ENCODE results near the gene DLX1.
"Not testable (repeated sequence)": the region's sequence is repeated elsewhere in the genome, so short reads cannot be mapped to it uniquely, and the experiment has no call there.

DLX1 gene

DNA sequence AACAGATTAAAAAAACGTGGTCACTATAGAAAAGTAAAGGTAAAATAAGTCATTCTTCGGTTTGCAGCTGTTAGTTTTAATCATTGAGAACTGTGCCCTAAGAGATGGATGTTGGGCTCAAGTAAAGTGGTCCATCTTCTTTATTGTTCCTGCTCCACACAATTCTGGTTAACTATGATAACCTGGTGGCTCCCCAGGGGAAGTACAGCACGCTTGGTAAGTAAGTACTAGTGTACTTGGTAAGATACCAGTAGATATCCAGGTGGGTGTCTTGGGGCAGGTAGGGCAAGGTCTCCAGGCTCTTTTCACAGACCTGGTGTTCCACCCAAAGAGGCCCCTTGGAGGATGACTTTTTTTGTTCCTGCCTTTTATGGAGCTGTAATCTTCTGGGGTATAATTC lies 49.0 kb downstream of the DLX1 start:
- TF ChIP-seq, protein P1, sequence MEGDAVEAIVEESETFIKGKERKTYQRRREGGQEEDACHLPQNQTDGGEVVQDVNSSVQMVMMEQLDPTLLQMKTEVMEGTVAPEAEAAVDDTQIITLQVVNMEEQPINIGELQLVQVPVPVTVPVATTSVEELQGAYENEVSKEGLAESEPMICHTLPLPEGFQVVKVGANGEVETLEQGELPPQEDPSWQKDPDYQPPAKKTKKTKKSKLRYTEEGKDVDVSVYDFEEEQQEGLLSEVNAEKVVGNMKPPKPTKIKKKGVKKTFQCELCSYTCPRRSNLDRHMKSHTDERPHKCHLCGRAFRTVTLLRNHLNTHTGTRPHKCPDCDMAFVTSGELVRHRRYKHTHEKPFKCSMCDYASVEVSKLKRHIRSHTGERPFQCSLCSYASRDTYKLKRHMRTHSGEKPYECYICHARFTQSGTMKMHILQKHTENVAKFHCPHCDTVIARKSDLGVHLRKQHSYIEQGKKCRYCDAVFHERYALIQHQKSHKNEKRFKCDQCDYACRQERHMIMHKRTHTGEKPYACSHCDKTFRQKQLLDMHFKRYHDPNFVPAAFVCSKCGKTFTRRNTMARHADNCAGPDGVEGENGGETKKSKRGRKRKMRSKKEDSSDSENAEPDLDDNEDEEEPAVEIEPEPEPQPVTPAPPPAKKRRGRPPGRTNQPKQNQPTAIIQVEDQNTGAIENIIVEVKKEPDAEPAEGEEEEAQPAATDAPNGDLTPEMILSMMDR (conservative IDR thresholded peaks at IDR 0.05; ENCODE audit: low read length): no peak
- no peak for DNase-seq (ENCODE audit: low read depth)
- H3K4me3 ChIP-seq (ENCODE audit: low read length): no peak overlapping the region

DNA sequence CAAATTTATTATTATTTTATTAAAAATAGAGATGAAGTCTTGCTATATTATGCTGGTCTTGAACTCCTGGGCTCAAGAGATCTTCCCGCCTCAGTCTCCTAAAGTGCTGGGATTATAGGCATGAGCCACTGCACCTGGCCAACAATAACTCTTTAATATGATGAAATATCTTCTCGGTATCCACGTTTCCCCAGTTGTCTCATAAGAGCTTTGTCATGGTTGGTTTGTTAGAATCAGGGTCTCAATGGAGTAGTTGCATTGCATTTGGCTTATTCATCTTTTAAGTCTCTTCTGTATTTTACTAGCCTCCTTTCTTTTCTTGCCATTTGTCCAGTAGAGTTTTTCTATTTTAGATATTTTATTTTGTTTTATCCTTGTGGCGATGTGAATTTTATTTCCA lies 50.1 kb downstream of the DLX1 start:
- H3K4me3 ChIP-seq (ENCODE audit: low read length): no peak overlapping the region
- no peak for DNase-seq (ENCODE audit: low read depth)
- TF ChIP-seq, protein P1 (conservative IDR thresholded peaks at IDR 0.05; ENCODE audit: low read length): no peak

DNA sequence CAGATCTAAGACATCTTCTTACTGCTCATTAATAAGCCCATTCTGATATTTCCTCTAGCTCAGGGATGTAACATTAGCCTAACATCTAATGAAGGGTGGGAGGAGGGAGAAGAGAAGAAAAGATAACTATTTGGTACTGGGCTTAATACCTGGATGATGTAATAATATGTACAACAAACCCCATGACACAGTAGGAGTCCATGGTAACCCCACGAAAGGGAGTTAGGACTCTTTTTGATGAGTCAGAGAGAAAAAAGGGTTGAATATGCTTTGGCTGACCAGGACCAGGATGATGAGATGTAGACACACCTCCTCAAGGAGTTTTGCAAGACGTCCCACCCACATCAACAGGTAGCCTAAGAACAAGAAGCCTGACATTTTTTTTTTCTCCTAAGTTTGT lies 51.8 kb downstream of the DLX1 start:
- H3K4me3 ChIP-seq (ENCODE audit: low read length): no peak overlapping the region
- TF ChIP-seq, protein P1 (conservative IDR thresholded peaks at IDR 0.05; ENCODE audit: low read length): no peak
- no peak for DNase-seq (ENCODE audit: low read depth)

DNA sequence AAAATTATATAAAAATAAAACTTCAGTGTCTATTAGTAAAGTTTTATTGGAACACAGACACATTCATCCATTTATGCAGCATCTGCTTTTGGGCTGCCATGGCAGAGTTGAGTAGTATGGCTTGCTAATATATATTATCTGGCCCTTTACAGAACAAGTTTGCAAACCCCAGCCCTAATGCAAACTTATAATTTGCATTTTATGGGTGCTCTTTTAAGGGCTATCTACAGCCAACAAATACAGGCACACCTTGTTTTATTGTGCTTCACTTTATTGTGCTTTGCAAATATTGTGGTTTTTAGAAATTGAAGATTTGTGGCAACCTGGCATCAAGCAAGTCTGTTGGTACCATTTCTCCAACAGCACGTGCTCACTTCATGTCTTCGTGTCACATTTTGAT lies 52.6 kb downstream of the DLX1 start:
- TF ChIP-seq, protein P1 (conservative IDR thresholded peaks at IDR 0.05; ENCODE audit: low read length): no peak
- DNase-seq (ENCODE audit: low read depth): no peak

DNA sequence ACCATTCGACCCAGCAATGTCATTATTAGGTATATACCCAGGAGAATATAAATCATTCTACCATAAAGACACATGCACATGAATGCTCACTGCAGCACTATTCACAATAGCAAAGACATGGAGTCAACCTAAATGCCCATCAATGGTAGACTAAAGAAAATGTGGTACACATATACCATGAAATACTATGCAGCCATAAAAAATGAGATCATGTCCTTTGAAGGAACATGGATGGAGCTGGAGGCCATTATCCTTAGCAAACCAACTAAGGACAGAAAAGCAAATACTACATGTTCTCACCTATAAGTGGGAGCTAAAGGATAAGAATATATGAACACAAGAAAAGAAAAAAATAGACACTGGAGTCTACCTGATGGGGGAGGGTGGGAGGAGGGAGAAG lies 53.4 kb downstream of the DLX1 start:
- not testable (repeated sequence) for H3K4me3 ChIP-seq (ENCODE audit: low read length)

More for the DNA sequence above, 52.6 kb downstream of the DLX1 start:
- H3K4me3 ChIP-seq (ENCODE audit: low read length): no peak overlapping the region

More for the DNA sequence above, 53.4 kb downstream of the DLX1 start:
- not testable (repeated sequence) for DNase-seq (ENCODE audit: low read depth)

All from AG10803 (cell line).